Caki2 (cell line): Measurements from ENCODE around the gene PDZK1IP1. TPM values are rescaled to one million over a fixed set of nuclear protein-coding genes. Genes with fewer than 3 reads are reported as not detected.
"Not testable (repeated sequence)": the region's sequence is repeated elsewhere in the genome, so short reads cannot be mapped to it uniquely, and the experiment has no call there.

Experiments used
- DNase-seq: peaks from one replicate; pipeline ENCODE4 v3.0.0-alpha.2; 2015; ENCODE audit warnings: low read depth
- in situ Hi-C: cut with HindIII; loops from 2 replicates; pipeline ENCODE4 v1.10.0; 2016; ENCODE audit warnings: low sequenced_read_pairs, low pct_unique_long_range_greater_than_20kb, mixed read lengths
- total RNA-seq: library from RNA; depleted of rRNA; stranded (reverse); fragments of >200 nt; shearing (Covaris generic); gene quantifications from 2 replicates; pipeline ENCODE4 v1.2.3, GENCODE V29; 2014; ENCODE audit warnings: low replicate concordance; rRNA removed

Gene PDZK1IP1
- total RNA-seq, 1 experiment from 2014 or later, result 371 TPM

DNA sequence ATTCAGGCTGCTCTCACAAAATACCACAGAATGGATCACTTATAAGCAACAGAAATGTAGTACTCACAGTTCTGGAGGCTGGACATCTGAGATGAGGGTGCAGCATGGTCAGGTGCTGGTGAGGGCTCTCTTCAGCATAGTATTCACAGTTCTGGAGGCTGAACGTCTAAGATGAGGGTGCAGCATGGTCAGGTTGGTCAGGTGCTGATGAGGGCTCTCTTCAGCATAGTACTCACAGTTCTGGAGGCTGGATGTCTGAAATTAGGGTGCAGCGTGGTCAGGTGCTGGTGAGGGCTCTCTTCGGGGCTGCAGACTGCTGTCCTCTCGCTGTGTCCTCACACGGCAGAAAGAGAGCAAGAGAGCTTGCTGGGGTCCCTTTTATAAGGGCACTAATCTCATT lies 17.1 kb downstream of the PDZK1IP1 start:
- no peak for DNase-seq

DNA sequence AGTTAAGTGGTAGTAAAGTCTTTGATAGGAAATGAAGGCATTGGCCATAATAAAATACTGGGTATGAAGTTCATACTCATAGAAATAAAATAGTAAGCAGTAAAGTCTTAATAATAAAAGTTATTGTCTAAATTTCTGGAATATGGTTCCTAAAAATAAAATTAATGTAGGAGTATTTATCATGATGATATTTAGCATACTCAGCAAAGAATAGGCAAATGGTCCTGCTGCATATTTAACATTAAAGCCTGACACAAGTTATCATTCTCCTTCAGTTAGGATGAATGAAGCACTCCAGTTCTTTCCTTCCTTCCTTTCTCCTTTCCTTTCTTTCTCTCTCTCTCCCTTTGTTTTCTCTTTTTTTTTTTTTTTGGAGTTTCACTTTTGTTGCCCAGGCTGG lies 25.3 kb downstream of the PDZK1IP1 start:
- DNase-seq, result no peak
- in situ Hi-C loops, result no loop called here

More for the DNA sequence above, 17.1 kb downstream of the PDZK1IP1 start:
- in situ Hi-C loops, result no loop called here

DNA sequence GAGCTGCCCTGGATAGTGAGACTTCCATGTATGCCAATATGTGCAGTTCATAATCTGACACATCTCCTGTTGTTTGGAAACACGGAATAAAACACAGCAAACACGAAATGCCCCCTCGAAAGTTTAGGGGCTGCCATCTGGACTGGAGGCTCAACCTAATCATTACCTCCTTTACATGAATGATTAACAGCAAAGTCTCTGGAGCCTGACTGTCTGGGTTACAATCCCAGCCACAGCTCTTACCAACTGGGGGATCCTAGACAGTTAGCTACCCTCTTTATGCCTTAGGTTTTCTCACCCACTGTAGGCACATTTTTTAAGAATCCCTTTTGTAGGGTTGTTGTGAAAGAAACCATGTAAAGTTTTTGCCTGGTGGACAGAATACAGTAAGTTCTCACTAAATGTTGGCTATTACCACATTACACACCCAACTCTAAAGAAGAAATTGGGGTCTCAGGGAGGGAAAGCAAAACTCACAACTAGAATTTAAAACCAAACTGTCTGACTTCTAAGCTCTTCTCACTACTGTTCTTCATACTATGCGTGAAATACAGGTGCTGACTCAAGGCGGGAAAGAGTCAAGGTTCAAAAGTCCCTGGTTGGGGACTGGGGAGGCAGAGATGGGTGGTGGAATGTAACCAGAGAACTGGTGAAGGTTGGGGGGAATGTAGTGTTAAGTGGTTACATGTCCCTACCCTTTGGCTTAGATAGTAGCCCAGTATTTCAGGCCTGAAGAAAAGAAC lies 28.4 kb downstream of the PDZK1IP1 start:
- in situ Hi-C loops, result no loop called here

DNA sequence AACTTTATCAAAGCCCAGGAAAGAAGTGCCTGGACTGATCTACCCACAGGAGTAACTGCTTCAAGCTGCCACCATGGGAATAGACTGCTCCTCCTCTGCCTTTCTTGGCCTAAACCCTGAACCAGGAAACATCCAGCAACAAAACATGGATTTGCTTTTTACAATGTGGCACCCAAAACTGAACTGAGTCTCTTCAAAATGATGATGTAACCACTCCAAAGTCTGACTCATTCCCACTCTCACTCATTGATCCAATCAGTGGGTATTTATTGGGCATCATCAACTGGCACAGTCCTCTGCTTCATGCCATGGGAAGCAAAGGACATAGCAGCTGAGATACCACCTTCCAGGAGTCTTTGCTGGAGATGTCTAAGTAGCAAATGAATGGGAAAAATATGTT lies 29.1 kb downstream of the PDZK1IP1 start:
- in situ Hi-C loops, result no loop called here
- no peak for DNase-seq

More for the DNA sequence above, 28.4 kb downstream of the PDZK1IP1 start:
- DNase-seq, result no peak

DNA sequence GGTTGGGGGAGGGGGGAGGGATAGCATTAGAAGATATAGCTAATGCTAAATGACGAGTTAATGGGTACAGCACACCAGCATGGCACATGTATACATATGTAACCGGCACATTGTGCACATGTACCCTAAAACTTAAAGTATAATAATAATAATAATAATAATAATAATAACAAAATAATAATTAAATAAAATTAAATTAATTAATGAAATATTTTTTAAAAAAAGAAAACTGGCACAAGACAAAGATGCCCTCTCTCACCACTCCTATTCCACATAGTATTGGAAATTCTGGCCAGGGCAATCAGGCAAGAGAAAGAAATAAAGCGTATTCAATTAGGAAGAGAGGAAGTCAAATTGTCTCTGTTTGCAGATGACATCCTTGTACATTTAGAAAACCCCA lies 31.9 kb downstream of the PDZK1IP1 start:
- DNase-seq, in situ Hi-C loops: not testable (repeated sequence)

DNA sequence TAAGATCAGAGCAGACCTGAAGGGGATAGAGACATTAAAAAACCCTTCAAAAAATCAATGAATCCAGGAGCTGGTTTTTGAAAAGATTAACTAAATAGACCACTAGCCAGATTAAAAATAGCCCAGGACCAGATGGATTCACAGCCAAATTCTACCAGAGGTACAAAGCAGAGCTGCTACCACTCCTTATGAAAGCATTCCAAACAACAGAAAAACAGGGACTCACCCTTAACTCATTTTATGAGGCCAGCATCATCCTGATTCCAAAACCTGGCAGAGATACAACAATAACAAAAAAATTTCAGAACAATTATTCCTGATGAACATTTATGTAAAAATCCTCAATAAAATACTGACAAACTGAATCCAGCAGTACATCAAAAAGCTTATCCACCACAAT lies 33.4 kb downstream of the PDZK1IP1 start:
- DNase-seq, in situ Hi-C loops: not testable (repeated sequence)

DNA sequence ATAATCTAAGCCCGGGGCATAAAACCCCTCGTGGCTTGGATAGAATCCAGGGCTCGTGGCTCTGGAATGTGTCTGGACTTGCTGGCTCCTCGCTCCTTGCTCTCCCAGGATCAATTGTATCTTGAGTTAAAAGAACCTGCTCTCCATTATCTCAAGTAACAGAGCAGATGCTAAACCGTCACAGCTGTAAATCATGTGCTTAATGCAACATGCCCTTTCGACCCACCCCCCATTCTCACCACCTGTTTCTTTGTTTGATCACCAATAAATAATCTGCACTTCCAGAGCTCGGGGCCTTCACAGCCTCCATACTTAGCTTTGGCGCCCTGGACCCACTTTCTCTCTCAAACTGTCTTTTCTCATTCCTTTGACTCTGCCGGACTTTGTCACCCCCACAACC lies 40.7 kb downstream of the PDZK1IP1 start:
- DNase-seq, in situ Hi-C loops: not testable (repeated sequence)

DNA sequence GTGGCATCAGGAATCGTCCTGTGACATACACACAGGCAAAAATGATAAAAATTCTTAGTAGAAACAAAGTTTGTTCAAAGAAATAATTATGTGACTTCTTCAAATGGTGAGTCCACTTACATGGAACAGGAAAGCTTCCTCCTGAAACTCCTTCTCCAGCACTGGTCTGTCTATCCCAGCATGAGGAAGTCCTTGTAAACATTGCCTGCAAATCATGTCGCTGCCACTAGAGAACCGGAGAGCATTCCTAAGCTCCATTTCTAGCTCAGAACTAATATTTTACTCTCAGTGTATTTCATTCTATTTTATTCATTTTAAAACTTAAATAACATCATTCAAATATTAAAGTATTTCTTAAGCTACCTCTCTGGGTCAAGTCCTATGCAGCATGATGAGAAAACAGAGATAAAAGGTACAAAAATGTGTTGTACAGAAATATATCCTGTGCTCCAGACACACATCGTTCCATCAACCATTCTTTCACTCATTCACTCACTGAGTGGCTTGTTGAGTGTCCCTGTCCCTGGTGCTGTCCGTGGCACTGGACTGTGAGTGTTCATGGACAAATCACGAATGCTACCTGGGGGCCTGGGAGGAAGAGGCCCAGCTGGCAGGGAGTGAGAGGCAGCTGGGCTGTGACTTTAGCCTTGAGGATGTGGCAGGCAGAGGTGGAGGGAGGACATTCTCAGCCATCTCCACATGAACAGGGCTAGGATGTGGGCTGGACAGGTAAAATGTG lies 42.6 kb downstream of the PDZK1IP1 start:
- no peak for DNase-seq
- in situ Hi-C loops, result no loop called here

DNA sequence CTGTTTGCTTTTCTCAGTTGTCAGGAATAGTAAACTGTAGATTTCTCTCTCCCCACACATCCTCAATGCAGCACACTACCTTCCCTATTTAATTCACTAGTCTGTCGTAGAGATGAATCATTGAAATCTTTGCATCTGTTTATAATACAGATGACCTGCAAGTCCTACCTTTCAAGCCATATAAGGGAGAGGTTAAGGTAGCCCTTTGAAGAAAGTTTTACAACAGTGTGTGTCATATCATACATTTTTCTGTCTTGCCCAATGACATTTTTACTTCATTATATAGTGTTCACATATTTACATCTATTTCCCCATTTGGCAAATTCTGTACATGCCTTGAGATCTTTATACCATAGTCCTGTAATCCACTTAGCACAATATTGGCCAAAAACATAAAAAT lies 43.3 kb downstream of the PDZK1IP1 start:
- in situ Hi-C loops, DNase-seq: not testable (repeated sequence)

DNA sequence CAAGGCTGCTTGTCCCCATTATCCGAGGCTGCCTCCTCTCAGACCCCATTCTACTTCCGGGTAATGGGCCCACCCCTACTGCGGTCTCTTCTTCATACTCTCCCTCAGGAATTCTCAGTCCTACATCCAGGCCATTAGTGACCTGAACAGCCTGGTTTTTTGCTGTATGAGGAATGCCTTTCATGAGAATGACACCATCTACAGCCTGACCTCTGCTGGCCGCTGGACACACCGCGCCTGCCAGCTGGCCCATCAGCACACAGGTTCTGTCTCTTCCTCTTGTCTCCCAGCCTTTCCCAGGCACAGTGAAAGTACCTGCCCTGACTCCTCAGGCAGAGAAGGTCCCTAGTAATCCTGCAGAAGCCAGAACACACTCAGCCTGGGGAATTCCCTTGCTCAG lies 46.2 kb downstream of the PDZK1IP1 start:
- DNase-seq, in situ Hi-C loops: not testable (repeated sequence)

DNA sequence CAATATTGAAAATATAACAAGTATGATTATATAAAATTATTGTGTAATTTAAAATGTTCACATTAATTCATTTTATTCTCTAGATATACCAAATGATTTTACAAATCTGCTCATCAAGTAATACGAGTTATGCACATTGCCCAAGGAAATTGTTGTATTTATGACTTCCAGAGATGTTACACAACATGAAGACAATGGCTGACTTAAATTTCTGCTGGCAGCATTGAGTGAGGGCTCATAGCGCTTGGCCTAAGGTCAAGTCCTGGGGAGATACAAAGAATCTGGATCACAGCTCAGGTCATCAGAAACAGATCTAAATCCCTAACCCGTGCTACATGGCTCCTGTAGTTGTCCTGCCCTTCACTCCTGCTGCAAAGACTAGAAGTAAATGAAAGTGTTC lies 49.5 kb downstream of the PDZK1IP1 start:
- in situ Hi-C loops, DNase-seq: not testable (repeated sequence)

DNA sequence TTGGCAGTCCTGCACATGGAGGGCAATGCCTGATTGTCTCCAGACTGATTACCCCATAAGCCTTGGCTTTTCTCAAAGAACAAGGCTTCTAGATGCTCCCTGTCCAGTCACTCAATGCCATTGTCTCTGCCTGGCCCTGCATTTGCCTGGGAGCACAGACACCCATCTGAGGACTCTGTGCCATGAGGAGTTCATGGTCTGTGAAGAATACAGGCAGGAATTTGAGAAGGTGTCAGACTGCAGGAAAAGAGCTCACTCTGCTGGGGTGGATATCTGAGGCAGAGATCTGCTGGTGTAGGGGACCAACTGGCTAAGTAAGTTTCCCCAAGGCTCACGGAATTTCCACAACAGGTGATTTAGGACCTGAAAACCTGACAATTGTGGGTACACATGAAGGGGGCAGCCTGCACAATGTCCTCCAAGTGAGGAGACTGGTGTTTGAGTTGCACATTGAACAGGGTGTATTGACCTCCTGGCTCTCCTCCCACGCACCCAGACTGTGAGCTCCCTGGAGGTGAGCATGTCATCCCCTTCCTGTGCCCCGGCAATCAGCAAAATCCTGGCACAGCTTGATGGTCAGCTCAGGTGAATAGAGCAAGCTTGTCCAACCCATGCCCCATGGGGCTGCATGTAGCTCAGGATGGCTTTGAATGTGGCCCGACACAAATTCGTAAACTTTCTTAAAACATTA lies 51.8 kb downstream of the PDZK1IP1 start:
- DNase-seq, result no peak

DNA sequence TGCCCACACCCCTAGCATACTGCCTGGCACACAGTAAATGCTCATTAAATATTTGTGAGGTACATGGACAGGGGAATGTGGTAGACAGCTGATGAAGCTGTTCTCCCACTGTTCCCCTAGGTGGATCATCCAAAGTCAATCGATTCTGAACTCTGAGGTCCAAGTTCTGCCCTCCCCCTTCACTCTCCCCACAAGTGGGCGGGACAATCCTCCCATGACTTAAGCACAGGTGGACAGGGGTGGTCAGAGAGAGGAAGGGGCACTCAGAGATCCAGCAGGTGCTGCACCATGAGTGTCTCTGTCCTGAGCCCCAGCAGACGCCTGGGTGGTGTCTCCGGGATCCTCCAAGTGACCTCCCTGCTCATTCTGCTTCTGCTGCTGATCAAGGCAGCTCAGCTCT lies 52.6 kb downstream of the PDZK1IP1 start, which contains the start of gene CYP4A22:
CYP4A22 (plus strand) TSS at position 244 of the 400 bp plus-strand sequence; CDS start at position 289, 45 bp downstream.
- DNase-seq, result no peak
- in situ Hi-C loops, result no loop called here

More for the DNA sequence above, 51.8 kb downstream of the PDZK1IP1 start:
- in situ Hi-C loops, result no loop called here

Other genes with a start within 250 kb of the PDZK1IP1 start
- gene CYP4A11, start 248.6 kb downstream of the PDZK1IP1 start, total RNA-seq, result not detected in 2 replicates
- gene CYP4X1, start 166.4 kb downstream of the PDZK1IP1 start, total RNA-seq, result not detected in 2 replicates
- not detected in 2 replicates for gene CYP4Z1, start 122.8 kb downstream of the PDZK1IP1 start, total RNA-seq
- not detected in 2 replicates for gene CYP4A22, start 52.6 kb downstream of the PDZK1IP1 start, total RNA-seq
- gene TAL1, start 42.2 kb upstream of the PDZK1IP1 start, total RNA-seq, result not detected in 2 replicates
- gene STIL, start 124.1 kb upstream of the PDZK1IP1 start, total RNA-seq, result 16.6 and 40.5 TPM in 2 replicates
- gene CMPK1, start 143.8 kb upstream of the PDZK1IP1 start, total RNA-seq, result 96.6 and 107 TPM in 2 replicates
- not detected in 2 replicates for gene FOXE3, start 226.2 kb upstream of the PDZK1IP1 start, total RNA-seq
- 1.6 TPM in 2 replicates for gene FOXD2, start 248.0 kb upstream of the PDZK1IP1 start, total RNA-seq